Measurements from ENCODE around the gene ARPC1B.

DNA sequence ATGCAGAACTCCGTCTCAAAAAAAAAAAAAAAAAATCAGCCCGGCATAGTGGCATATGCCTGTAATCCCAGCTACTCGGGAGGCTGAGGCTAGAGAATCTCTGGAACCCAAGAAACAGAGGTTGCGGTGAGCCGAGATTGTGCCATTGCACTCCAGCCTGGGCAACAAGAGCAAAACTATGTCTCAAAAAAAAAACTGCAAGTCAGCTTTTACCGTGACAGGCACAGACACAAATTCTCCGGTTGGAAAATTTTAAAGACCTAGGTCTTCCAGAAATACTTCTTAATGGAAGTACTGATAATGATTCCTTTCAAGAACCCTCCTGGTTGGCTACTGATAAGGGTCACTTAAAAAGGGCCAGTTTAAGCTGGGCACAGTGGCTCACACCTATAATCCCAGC is 19.4 kb upstream of the ARPC1B start:
- TF ChIP-seq, protein P1, sequence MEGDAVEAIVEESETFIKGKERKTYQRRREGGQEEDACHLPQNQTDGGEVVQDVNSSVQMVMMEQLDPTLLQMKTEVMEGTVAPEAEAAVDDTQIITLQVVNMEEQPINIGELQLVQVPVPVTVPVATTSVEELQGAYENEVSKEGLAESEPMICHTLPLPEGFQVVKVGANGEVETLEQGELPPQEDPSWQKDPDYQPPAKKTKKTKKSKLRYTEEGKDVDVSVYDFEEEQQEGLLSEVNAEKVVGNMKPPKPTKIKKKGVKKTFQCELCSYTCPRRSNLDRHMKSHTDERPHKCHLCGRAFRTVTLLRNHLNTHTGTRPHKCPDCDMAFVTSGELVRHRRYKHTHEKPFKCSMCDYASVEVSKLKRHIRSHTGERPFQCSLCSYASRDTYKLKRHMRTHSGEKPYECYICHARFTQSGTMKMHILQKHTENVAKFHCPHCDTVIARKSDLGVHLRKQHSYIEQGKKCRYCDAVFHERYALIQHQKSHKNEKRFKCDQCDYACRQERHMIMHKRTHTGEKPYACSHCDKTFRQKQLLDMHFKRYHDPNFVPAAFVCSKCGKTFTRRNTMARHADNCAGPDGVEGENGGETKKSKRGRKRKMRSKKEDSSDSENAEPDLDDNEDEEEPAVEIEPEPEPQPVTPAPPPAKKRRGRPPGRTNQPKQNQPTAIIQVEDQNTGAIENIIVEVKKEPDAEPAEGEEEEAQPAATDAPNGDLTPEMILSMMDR (IDR thresholded peaks at IDR 0.05), result no peak
- TF ChIP-seq POLR2A (IDR thresholded peaks at IDR 0.05), result no peak
